ENCODE results near the gene ZNF184. TPM values are rescaled to one million over a fixed set of nuclear protein-coding genes. Genes with fewer than 3 reads are reported as not detected.
"Not testable (repeated sequence)": the region's sequence is repeated elsewhere in the genome, so short reads cannot be mapped to it uniquely, and the experiment has no call there.

ZNF184 gene
- total RNA-seq, 1 donor from 2014 or later, result 7.3 TPM

DNA sequence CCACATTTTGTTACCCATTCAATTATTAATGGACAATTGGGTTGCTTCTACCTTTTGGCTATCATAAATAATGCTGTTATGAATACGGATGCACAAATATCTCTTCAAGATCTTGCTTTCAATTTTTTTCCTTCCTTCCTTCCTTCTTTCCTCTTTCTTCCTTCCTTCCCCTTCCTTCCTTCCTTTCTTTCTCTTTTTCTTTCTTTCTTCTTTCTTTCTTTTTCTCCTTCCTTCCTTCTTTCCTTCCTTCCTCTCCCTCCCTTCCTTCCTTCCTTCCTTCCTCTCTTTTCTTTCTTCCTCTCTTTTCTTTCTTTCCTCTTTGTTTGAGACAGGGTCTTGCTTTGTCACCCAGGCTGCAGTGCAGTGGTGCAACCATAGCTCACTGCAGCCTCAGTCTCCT lies 39.2 kb downstream of the ZNF184 start:
- H3K27me3 Mint-ChIP-seq (ENCODE audit: low read depth), result no peaks in the 10 kb centered on the region
- no peak for DNase-seq (ENCODE audit: low spot score)
- no peaks in the 10 kb centered on the region for H3K4me1 Mint-ChIP-seq (ENCODE audit: low read depth)
- H3K4me3 Mint-ChIP-seq (ENCODE audit: unreplicated experiment), result no peak overlapping the region
- H3K27ac Mint-ChIP-seq (ENCODE audit: unreplicated experiment), result no peak overlapping the region
- no peaks in the 10 kb centered on the region for H3K36me3 Mint-ChIP-seq (ENCODE audit: low read depth)
- peaks cover 44% of the 10 kb centered on the region for H3K9me3 Mint-ChIP-seq (ENCODE audit: low read depth)
- TF ChIP-seq, protein P1, sequence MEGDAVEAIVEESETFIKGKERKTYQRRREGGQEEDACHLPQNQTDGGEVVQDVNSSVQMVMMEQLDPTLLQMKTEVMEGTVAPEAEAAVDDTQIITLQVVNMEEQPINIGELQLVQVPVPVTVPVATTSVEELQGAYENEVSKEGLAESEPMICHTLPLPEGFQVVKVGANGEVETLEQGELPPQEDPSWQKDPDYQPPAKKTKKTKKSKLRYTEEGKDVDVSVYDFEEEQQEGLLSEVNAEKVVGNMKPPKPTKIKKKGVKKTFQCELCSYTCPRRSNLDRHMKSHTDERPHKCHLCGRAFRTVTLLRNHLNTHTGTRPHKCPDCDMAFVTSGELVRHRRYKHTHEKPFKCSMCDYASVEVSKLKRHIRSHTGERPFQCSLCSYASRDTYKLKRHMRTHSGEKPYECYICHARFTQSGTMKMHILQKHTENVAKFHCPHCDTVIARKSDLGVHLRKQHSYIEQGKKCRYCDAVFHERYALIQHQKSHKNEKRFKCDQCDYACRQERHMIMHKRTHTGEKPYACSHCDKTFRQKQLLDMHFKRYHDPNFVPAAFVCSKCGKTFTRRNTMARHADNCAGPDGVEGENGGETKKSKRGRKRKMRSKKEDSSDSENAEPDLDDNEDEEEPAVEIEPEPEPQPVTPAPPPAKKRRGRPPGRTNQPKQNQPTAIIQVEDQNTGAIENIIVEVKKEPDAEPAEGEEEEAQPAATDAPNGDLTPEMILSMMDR (IDR thresholded peaks at IDR 0.05), result no peak

DNA sequence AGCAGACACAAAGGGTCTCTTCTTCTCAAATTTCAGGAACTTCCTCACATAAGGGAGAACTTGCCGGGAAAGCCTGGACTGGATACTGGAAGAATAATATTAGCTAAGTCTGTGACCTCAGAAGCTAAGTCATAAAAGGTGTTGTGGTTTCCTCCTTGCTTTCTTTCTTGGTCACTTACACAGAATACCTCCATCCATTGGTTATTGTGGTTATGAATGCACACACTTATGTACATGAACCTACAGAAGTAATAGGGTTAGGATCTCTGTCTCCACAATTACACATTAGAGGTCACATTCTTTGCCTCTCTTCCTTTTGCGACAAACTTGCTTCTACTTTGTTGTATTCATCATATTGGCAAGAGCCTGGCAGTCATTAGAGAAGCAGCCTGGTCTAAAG lies 43.9 kb downstream of the ZNF184 start:
- TF ChIP-seq, protein P1 (IDR thresholded peaks at IDR 0.05), result no peak
- DNase-seq (ENCODE audit: low spot score), result no peak
- H3K4me1 Mint-ChIP-seq (ENCODE audit: low read depth), result no peaks in the 10 kb centered on the region
- H3K27me3 Mint-ChIP-seq (ENCODE audit: low read depth), result no peaks in the 10 kb centered on the region
- H3K4me3 Mint-ChIP-seq (ENCODE audit: unreplicated experiment), result no peak overlapping the region
- no peaks in the 10 kb centered on the region for H3K36me3 Mint-ChIP-seq (ENCODE audit: low read depth)
- peaks cover 16% of the 10 kb centered on the region for H3K9me3 Mint-ChIP-seq (ENCODE audit: low read depth)
- H3K27ac Mint-ChIP-seq (ENCODE audit: unreplicated experiment), result no peak overlapping the region

DNA sequence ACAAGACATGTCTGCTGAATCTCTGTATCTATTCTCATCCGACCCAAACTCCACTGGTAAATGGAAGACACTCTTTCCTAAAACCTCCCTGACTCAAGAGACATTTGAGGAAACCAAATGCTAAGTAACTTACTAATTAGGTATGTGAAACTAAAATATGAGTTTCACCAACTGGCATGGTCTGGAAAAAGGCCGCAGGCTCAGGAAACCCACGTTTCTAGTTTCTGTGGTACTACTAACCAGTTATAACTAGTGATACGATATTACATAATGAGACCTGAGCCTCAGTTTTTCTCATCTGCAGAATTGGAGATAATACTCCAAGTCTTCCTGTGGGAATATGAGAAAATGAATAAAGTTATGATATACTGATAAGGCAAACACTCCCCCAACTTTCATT lies 44.4 kb downstream of the ZNF184 start:
- DNase-seq (ENCODE audit: low spot score), result no peak
- Mint-ChIP-seq H3K27me3 (ENCODE audit: low read depth) (no peaks in the 10 kb centered on the region), H3K36me3 (ENCODE audit: low read depth) (no peaks in the 10 kb centered on the region), H3K4me3 (ENCODE audit: unreplicated experiment) (no peak overlapping the region), H3K9me3 (ENCODE audit: low read depth) (peaks cover 13% of the 10 kb centered on the region), H3K27ac (ENCODE audit: unreplicated experiment) (no peak overlapping the region), H3K4me1 (ENCODE audit: low read depth) (no peaks in the 10 kb centered on the region)
- TF ChIP-seq, protein P1 (IDR thresholded peaks at IDR 0.05), result no peak

DNA sequence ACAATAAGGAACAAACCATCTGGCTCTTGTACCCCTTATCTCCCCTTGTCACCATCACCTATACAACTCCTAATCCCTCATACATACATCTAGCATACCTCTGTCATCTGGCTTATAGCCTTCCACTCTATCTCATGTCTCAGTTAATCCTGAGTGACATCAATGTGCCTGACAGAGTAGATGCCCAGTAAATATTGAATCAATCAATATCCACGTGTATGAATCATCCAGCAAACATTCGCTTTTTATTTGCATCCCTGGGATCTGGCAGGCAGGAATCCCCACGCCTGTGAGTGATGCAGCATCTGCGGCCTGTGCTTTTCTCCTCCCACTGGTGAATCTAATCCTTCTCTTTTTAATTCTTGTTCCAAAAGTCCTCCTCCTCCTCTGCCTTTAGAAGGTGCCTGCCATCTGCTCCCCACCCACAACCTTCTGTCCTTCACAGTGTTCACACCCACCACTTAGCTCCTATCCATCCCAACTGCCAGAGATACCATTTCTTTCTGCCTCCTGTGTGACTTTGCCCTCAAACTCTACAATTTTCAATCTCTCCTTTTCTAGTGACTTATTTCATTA lies 46.8 kb downstream of the ZNF184 start:
- DNase-seq (ENCODE audit: low spot score), result no peak
- H3K27me3 Mint-ChIP-seq (ENCODE audit: low read depth), result no peaks in the 10 kb centered on the region
- H3K9me3 Mint-ChIP-seq (ENCODE audit: low read depth), result peaks cover 16% of the 10 kb centered on the region
- no peaks in the 10 kb centered on the region for H3K4me1 Mint-ChIP-seq (ENCODE audit: low read depth)
- no peaks in the 10 kb centered on the region for H3K36me3 Mint-ChIP-seq (ENCODE audit: low read depth)
- TF ChIP-seq, protein P1 (IDR thresholded peaks at IDR 0.05), result no peak
- no peak overlapping the region for H3K27ac Mint-ChIP-seq (ENCODE audit: unreplicated experiment)
- H3K4me3 Mint-ChIP-seq (ENCODE audit: unreplicated experiment), result no peak overlapping the region

DNA sequence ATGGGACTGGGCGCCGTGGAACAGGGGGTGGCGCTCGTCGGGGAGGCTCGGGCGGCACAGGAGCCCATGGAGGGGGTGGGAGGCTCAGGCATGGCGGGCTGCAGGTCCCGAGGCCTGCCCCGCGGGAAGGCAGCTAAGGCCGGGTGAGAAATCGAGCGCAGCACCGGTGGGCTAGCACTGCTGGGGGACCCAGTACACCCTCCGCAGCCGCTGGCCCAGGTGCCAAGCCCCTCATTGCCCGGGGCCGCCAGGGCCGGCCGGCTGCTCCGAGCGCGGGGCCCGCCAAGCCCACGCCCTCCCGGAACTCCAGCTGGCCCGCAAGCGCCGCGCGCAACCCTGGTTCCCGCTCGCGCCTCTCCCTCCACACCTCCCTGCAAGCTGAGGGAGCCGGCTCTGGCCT lies 48.1 kb downstream of the ZNF184 start:
- not testable (repeated sequence) for H3K27ac Mint-ChIP-seq (ENCODE audit: unreplicated experiment); DNase-seq (ENCODE audit: low spot score); H3K4me3 Mint-ChIP-seq (ENCODE audit: unreplicated experiment); H3K4me1 Mint-ChIP-seq (ENCODE audit: low read depth); H3K36me3 Mint-ChIP-seq (ENCODE audit: low read depth); H3K27me3 Mint-ChIP-seq (ENCODE audit: low read depth)
- H3K9me3 Mint-ChIP-seq (ENCODE audit: low read depth), result peaks cover 14% of the 10 kb centered on the region

DNA sequence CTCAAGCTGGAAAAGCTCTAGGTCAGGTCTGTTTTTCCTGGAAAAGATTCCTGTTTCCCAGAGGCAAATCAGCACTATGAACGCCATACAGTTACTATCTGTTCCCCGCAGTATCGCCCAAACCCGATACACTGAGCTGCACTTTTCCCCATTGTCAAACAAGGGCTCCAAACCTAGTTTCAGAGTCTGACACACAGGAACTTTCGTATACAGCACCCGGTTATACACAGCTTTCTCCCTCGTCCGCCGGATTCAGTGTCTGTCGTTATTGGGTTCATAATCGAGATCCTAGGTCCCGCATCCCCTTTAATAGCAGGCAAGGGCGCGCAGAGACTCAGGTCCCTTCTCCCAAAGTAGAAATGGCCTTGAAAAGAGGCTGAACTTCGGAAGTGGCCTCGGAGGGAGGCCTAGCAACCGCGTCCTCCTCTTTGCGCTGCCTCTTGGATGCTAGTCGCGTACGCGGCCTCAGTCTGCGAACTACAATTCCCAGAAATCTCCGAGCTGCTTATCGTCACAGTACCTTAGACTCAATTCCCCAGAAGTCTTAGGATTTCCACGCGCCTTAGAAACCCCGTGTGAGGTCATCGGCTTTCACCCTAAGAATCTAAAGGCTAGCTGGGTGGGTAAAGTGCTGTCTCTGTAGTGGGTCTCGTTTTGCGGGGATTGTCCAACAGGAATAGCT lies 50.1 kb downstream of the ZNF184 start:
- Mint-ChIP-seq H3K9me3 (ENCODE audit: low read depth) (peaks cover 14% of the 10 kb centered on the region), H3K36me3 (ENCODE audit: low read depth) (no peaks in the 10 kb centered on the region), H3K4me3 (ENCODE audit: unreplicated experiment) (no peak overlapping the region), H3K27ac (ENCODE audit: unreplicated experiment) (no peak overlapping the region), H3K27me3 (ENCODE audit: low read depth) (no peaks in the 10 kb centered on the region), H3K4me1 (ENCODE audit: low read depth) (no peaks in the 10 kb centered on the region)
- no peak for DNase-seq (ENCODE audit: low spot score)
- TF ChIP-seq, protein P1 (IDR thresholded peaks at IDR 0.05), result no peak

Measured in chondrocyte (in vitro differentiated cells).